ENCODE results near the gene YPEL2.

Gene YPEL2

GRCh38 chr17:59330053-59330942 is 1.2 kb upstream of the YPEL2 start:
- DNase-seq, result peak in 2 of 4 experiments; percentile 32 to 35

GRCh38 chr17:59331929-59332748 is 684 bp downstream of the YPEL2 start:
- peak; percentile 36 to 79 (median 64) for DNase-seq

GRCh38 chr17:59332749-59333377 is 1.4 kb downstream of the YPEL2 start:
- DNase-seq, result peak; percentile 66 to 81 (median 80)

- DNase-seq, result no peak
Observed at GRCh38 chr17:59333836-59334235, 2.4 kb downstream of the YPEL2 start.

GRCh38 chr17:59335685-59336084 is 4.2 kb downstream of the YPEL2 start:
- no peak for DNase-seq

- DNase-seq, result no peak
Observed at GRCh38 chr17:59337741-59338299, 6.4 kb downstream of the YPEL2 start.

- peak in 3 of 4 experiments; percentile 35 to 55 (median 36) for DNase-seq
Observed at GRCh38 chr17:59338498-59338897, 7.0 kb downstream of the YPEL2 start.

GRCh38 chr17:59341922-59342321 is 10.5 kb downstream of the YPEL2 start:
- no peak for DNase-seq

GRCh38 chr17:59342681-59343131 is 11.3 kb downstream of the YPEL2 start:
- DNase-seq, result no peak

- DNase-seq, result no peak
Observed at GRCh38 chr17:59345476-59345875, 14.0 kb downstream of the YPEL2 start.

GRCh38 chr17:59346341-59346740 is 14.9 kb downstream of the YPEL2 start:
- no peak for DNase-seq

- DNase-seq, result no peak
Observed at GRCh38 chr17:59346876-59347407, 15.5 kb downstream of the YPEL2 start.

GRCh38 chr17:59347975-59348391 is 16.5 kb downstream of the YPEL2 start:
- peak; percentile 35 to 62 (median 54) for DNase-seq

GRCh38 chr17:59349178-59349577 is 17.7 kb downstream of the YPEL2 start:
- no peak for DNase-seq

GRCh38 chr17:59353106-59353854 is 21.8 kb downstream of the YPEL2 start:
- no peak for DNase-seq

- no peak for DNase-seq
Observed at GRCh38 chr17:59353936-59354755, 22.7 kb downstream of the YPEL2 start.

- DNase-seq, result no peak
Observed at GRCh38 chr17:59355030-59355701, 23.7 kb downstream of the YPEL2 start.

- no peak for DNase-seq
Observed at GRCh38 chr17:59355702-59356325, 24.4 kb downstream of the YPEL2 start.

- DNase-seq, result no peak
Observed at GRCh38 chr17:59356543-59357218, 25.2 kb downstream of the YPEL2 start.
